DMS53 (cell line): ENCODE data around the gene ADAM29.
"Not testable (repeated sequence)": the region's sequence is repeated elsewhere in the genome, so short reads cannot be mapped to it uniquely, and the experiment has no call there.

Source experiments
- DNase-seq: peaks from one replicate; lab custom pipeline; 2025; lab: John Stamatoyannopoulos, UW

Gene ADAM29

GRCh38 chr4:174948826-174949225, 30.7 kb downstream of the ADAM29 start:
- no peak for DNase-seq

GRCh38 chr4:174972911-174973310, 54.8 kb downstream of the ADAM29 start:
- no peak for DNase-seq

GRCh38 chr4:174973336-174973735, 55.2 kb downstream of the ADAM29 start:
- DNase-seq, result no peak

GRCh38 chr4:174983128-174983750, 65.1 kb downstream of the ADAM29 start:
- no peak for DNase-seq

- not testable (repeated sequence) for DNase-seq
These were observed 65.7 kb downstream of the ADAM29 start for GRCh38 chr4:174983870-174984269.

GRCh38 chr4:174989791-174990190, 71.6 kb downstream of the ADAM29 start:
- no peak for DNase-seq

- no peak for DNase-seq
These were observed 75.8 kb downstream of the ADAM29 start for GRCh38 chr4:174993916-174994315.

- no peak for DNase-seq
These were observed 77.9 kb downstream of the ADAM29 start for GRCh38 chr4:174996079-174996478.

GRCh38 chr4:174999407-174999806, 81.2 kb downstream of the ADAM29 start:
- peak; percentile 27 for DNase-seq

- no peak for DNase-seq
These were observed 99.6 kb downstream of the ADAM29 start for GRCh38 chr4:175017751-175018150.

- DNase-seq, result not testable (repeated sequence)
These were observed 101.3 kb downstream of the ADAM29 start for GRCh38 chr4:175019447-175019846.
